Measurements from ENCODE around the gene DENND6B.

DNA sequence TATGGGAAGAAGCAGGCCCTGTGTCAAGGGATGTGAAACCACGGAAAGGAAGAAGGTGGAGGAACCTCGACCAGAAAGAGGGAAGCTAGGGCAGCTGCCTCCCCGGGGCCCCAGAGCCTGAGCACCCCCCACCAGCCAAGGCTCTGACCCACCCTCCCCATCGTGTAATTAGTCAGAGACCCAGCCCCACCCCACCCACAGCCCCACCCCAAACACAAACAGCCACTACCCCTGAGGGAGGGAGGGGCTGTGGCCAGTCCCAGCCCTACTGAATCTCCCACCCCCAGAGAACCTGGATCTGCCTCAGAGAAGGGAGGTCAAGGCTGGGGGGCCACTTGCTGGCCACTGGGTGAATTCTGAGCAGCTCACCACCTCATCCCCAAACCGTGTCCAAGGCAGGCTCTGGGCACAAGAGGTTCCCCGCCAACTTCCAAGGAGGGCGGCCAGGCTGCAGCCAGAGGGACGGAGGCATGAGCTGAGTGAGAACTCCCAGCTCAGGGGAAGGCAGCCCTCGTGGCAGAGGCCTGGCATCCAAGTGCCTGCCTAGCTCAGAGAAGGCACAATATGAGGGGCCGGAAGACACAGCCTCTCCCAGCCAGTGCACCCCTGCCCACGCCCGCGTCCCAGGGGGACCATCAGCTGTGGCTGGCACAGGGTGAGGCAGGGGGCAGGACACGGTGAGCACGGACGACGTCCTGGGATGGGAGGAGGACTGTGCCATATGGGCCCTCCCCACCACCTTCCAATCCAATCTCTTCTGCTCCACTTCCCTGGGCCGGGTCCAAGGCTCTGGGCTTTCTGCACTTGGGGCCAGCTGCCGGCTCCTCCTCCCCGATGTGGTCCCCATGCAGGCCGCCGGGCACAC lies 22.1 kb downstream of the DENND6B start:
- TF ChIP-seq, protein P1, sequence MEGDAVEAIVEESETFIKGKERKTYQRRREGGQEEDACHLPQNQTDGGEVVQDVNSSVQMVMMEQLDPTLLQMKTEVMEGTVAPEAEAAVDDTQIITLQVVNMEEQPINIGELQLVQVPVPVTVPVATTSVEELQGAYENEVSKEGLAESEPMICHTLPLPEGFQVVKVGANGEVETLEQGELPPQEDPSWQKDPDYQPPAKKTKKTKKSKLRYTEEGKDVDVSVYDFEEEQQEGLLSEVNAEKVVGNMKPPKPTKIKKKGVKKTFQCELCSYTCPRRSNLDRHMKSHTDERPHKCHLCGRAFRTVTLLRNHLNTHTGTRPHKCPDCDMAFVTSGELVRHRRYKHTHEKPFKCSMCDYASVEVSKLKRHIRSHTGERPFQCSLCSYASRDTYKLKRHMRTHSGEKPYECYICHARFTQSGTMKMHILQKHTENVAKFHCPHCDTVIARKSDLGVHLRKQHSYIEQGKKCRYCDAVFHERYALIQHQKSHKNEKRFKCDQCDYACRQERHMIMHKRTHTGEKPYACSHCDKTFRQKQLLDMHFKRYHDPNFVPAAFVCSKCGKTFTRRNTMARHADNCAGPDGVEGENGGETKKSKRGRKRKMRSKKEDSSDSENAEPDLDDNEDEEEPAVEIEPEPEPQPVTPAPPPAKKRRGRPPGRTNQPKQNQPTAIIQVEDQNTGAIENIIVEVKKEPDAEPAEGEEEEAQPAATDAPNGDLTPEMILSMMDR (IDR thresholded peaks at IDR 0.05): no peak
- no peak for TF ChIP-seq POLR2A (IDR thresholded peaks at IDR 0.05)
